Hippocampal formation (tissue), 2 donors: ENCODE data around the gene MAP4K2.

ENCODE experiments used
- DNase-seq, 2 donors: peaks; one replicate each; lab custom pipeline; 2025; lab: John Stamatoyannopoulos, UW

MAP4K2 gene

DNA sequence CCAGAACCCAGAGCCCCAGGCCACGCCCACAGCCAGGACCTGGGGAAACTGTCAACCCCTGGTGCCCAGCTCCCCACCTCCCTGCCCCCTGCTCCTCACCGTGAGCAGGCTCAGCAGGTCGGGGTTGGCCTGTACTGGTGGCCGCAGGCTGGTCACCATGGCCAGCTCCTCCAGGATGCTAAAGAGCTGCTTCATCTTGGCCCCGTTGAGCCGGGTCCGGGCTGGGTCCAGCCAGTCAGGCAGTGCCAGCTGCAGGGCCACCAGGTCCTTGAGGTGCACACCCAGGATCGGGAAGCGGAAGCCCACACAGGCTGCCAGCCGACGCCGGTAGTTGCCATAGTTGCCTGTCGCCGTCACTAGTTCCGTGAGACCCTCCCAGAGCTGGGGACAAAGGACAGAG, 66.4 kb downstream of the MAP4K2 start:
- DNase-seq = no peak

DNA sequence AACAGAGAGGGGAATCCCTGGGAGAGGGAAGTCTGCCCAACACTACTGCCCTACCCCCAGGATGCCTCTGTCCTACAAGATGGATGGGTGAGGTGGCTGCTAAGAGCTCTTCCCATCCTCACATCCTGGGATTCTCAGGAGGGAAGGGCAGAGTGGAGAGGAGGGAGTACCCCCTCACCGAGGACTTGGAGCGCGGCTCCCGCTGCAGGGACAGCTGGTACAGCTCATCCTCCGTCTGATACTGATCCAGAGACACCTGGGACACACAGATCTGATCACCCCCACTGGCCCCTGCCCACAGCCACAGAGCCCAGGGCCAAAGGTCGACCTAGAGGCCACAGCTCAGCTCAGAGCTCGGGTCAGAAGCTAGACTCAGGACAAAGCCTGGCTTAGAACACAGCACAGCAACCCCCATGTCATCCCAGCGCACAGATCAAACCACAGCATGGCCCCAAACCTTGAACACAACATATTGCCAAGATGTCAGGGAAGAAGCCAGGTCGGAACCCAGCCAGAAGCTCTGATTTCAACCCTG, 67.2 kb downstream of the MAP4K2 start:
- DNase-seq = no peak
